GM21423 (cell line): ENCODE data around the gene SMOC2.

ENCODE experiments used
- ATAC-seq: cut with Tn5 transposase; IDR thresholded peaks from one replicate; pipeline ENCODE4 v1.9.1; 2021; ENCODE audit warnings: mild to moderate bottlenecking, moderate library complexity; ENCODE audit not compliant: unreplicated experiment

The SMOC2 gene

DNA sequence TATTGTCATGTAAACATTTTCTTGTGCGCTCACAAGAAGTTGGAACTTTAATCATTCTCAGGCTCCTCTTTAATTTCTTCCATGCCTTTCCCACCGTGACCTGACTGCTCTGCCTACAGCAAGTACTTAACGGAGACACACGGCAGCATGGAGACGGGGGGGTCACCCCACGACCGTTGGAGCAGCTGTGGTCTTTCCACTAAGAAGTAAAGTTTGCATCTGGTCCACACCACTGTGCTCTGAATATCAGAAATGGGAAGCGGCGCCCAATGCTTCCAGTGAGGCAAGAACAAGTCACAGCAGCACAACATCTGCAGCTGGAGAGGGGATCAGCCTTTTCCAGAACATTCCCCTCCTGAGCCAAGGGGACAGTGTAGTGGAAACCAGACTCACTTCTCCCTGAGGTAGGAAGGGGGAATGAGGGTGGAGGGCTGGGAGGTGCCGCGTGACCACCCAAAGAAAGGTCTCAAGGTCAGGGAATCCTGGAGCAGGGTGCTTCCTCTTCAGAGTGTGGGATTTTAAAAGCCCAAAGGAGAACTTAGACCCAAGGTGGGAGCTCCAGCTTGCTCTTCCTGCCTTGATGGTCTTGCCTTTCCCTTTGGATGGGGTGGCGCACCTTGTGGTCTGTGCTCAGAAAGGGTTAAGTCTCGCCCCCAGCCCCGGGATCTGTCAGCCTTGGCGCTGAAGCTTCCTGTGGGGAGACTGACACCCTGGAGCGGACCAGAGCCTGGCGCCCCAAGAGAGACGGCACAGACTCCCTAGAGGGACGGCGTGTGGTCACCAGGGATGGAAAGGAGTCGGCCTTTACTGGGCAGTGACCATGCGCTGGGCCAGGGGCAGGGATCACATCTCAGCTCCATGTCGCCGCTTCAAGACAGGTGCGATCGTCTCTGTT, 25.6 kb upstream of the SMOC2 start:
- ATAC-seq: no peak

- no peak for ATAC-seq
Measured at GRCh38 chr6:168415993-168416530, 24.9 kb upstream of the SMOC2 start.

- ATAC-seq: no peak
Measured at GRCh38 chr6:168416531-168416930, 24.5 kb upstream of the SMOC2 start.

DNA sequence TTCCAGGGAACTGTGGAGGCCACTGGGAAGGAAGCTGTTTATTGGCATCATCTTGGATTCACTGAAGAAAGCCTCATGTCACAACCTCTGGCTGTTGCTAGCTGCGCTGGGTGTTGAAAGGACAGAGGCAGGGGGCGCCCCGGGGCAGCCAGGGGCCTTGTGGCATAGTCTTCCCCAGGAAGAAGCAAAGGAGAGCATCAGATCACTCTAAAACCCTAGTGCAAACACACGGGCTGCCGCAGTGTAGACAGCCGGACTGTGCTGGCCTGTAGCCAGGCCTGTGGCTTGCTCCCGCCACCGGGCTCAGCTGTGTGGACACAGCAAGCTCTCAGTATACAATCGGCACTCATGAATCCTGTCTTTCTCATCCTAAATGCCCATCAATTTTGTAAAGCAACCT, 23.8 kb upstream of the SMOC2 start:
- no peak for ATAC-seq

DNA sequence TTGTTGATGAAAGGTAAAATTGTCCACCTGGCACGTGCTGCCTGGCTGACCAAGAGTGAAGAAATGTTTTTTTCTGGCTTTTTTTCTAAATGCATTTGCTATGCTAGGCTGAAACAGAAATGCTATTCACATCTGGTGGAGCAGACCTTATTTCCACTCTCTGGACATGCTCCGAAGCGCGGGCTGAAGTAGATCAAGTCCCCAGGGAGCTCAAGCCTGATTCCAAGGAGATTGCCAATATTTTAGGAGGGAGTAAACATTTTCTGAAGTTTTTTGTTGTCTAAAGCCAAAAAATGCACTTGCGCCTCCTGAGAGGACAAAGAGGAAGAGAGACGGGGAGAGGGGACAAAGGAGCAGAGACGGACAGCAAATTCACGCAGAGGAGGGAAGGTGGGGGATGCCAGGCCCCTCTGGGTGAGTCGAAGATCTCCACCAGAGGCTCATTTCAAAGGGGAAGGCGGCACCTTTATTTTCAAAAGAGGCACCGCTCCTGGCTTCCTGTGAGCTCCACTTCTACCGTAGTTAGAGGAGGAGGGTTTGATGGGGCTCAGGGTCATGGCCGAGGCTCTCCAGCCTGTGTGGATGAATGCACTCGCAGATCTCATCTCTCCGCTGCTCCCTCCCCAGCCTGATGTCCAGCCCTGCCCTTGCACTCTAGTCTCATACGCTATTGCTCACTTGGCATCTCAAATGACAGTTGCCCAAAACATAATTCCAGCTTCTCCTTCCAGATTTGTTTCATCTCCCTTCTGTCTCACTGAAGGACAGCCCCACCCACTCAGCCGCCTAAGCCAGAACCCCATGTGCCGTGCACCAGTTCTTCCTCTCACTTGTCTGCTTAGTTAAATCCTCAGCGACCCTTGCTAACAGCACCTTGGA, 23.1 kb upstream of the SMOC2 start:
- no peak for ATAC-seq

GRCh38 chr6:168418711-168419121, 22.3 kb upstream of the SMOC2 start:
- no peak for ATAC-seq

GRCh38 chr6:168419569-168419968, 21.4 kb upstream of the SMOC2 start:
- ATAC-seq: no peak

GRCh38 chr6:168420084-168420483, 20.9 kb upstream of the SMOC2 start:
- no peak for ATAC-seq

GRCh38 chr6:168420706-168421105, 20.3 kb upstream of the SMOC2 start:
- ATAC-seq: no peak

- no peak for ATAC-seq
Measured at GRCh38 chr6:168427184-168427583, 13.8 kb upstream of the SMOC2 start.

DNA sequence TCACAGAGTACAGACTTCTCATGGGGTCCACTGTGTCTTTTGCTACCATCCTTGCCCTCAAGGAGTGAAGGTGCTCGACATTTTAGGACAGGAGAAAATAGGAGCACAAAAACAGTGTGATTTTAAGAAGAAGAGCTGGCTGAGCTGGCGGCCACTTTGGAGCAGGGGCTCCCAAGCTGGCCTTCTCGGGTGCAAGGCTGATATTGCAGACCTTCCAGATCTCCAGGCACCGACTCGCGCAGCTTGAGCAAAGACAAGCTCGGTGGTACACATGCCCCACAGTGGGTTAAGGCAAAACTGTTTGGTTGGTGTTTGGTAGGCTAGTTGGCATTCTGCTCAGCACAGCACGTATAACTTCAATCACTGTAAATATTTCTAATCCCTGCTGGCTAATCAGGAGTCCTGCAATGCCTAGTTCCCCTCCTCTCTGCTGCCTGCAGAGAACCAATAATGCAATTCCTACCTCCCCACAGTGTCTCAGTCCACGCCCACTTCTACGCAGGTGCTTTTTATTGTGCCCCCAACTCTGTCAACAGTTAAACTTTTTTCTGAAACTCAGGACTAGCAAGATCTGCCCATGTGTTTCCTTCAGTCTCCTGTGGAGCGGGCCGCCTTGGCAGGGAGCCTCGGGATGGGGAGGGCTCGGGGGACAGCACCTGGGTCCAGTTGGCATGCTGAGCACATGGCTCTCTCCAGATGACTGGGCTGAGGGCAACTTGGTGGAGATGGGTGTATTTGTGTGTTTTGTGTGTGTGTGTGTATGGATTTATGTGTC, 12.7 kb upstream of the SMOC2 start:
- no peak for ATAC-seq

GRCh38 chr6:168428863-168429262, 12.1 kb upstream of the SMOC2 start:
- ATAC-seq: no peak

DNA sequence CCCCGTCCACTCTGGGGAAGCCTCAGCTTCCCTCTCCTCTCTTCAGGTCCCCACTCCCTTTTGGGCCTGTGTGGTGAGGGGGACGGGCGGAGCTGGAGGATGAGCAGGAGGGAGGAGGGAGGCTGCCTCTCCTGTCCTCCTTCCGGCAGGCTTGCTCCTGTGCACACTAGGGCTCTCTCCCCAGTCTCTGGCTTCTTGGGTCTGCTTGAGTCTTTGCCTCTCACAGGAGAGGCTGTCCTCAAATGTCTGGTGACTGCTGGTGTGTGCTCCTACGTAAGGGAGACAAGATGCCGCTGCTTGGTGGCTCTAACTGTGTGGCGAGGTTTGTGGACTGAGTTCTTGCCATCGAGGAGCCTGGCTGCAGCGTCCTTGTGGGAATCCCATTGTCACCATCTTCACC, 8.8 kb upstream of the SMOC2 start:
- no peak for ATAC-seq

- no peak for ATAC-seq
Measured at GRCh38 chr6:168433898-168434297, 7.1 kb upstream of the SMOC2 start.

GRCh38 chr6:168434505-168434904, 6.5 kb upstream of the SMOC2 start:
- ATAC-seq: no peak

DNA sequence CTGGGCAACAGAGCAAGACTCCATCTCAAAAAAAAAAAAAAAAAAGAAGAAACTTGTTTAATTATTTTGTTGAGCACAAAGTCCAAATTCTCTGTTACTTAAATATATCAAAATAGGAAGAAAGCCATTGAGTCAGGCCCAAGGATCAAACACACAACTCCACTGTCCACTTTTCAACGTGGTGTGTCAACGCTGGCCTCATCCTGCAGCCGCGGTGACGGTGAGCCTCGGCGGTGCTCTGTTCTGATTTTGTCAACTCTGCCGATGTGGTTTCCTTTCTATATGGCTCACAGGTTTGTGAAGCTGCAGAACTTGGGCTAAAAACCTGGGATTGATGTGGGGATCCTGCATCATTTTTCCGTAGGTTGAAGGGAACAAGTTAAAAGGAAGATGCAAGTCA, 3.2 kb upstream of the SMOC2 start:
- ATAC-seq: no peak

DNA sequence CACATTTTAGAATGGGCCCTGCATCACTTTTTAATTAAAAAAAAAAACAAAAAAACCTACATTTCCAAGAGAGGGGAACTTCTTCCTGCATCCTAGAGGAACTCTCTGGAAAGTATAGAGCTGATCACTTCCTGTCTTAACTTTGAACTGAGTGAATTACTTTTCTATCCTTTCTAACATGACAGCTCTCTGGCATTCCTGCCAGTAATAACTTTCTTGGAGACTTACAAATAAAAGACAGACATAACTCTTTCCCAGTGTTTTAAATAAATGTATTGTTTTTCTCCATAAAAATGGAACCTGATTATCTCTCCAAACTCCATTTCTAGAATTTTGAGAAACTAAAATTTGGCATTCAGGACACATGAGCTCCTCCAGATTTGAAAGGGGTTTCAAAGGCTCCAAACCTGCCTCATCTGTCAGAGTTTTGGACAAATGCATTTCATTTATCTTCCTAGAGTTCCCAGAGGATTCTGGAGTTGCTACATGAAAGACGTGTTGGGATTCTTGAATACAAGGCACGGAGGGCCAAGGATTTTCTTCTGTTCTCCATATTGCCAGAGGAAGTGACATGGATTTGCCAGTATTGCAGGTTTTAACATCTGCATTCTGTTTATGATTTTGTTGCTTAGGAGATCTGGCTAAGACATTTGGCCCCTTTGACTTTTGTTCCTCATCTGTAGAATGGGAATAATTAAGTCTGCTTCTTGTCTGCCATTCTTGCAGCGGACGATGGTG, 2.0 kb upstream of the SMOC2 start:
- no peak for ATAC-seq

DNA sequence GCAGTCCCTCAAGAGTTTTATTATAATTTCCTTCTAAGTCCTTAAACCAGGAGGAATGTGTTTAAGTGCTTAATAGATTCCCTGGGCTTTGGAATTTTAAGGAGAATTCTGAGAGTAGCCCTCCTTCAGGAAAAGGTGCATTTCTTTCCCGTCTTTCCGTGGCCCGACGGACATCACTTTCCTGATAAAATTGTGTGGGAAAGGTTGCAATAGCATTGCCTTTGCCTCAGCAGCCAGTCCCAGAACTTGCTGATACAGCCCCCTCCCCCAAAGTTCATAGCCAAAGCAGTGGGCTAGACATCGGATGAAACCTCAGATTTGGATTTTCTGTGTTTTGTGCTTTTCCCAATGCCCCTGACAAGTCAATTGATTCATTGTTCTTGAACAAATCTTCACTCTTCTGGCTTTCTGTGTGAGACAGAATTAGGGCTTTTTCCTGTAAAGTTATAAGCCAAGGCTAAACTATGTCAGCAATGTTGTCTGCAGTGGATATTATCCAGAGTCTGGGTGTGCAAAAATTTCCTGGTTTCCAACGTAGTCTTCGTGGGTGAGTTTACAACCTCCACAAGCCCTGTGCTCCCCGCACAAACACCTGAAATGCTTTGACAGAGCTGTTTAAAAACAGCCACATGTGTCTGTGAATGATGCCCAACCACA, 1.1 kb upstream of the SMOC2 start:
- no peak for ATAC-seq
